Measurements from ENCODE around the gene RNF130. TPM values are rescaled to one million over a fixed set of nuclear protein-coding genes. Genes with fewer than 3 reads are reported as not detected.

RNF130 gene
- polyA plus RNA-seq, 1 experiment = 32.7 TPM

GRCh38 chr5:180114304-180115003, 42.9 kb upstream of the RNF130 start:
- CTCF ChIA-PET = no interaction called here
- Histone ChIP-seq H3K27me3 (ENCODE audit: control insufficient read depth, insufficient read depth, low read length) (no peaks in the 10 kb centered on the region), H3K36me3 (ENCODE audit: control insufficient read depth, insufficient read depth, low read length) (no peaks in the 10 kb centered on the region), H3K4me3 (ENCODE audit: low read depth, low read length) (no peak overlapping the region)
- no peak for TF ChIP-seq CTCF (IDR thresholded peaks at IDR 0.05; ENCODE audit: insufficient read depth, low read depth, low read length)
- no peak for DNase-seq (ENCODE audit: low read depth)
- POLR2A ChIA-PET = no interaction called here

GRCh38 chr5:180113660-180114303, 42.2 kb upstream of the RNF130 start:
- POLR2A ChIA-PET = no interaction called here

GRCh38 chr5:180112181-180112861, 40.8 kb upstream of the RNF130 start:
- ChIA-PET CTCF (no interaction called here), POLR2A (no interaction called here)
- Histone ChIP-seq H3K36me3 (ENCODE audit: control insufficient read depth, insufficient read depth, low read length) (no peaks in the 10 kb centered on the region), H3K27me3 (ENCODE audit: control insufficient read depth, insufficient read depth, low read length) (no peaks in the 10 kb centered on the region), H3K4me3 (ENCODE audit: low read depth, low read length) (no peak overlapping the region)
- DNase-seq (ENCODE audit: low read depth) = no peak
- no peak for TF ChIP-seq CTCF (IDR thresholded peaks at IDR 0.05; ENCODE audit: insufficient read depth, low read depth, low read length)

More at GRCh38 chr5:180113660-180114303, 42.2 kb upstream of the RNF130 start:
- CTCF ChIA-PET = no interaction called here
- no peaks in the 10 kb centered on the region for H3K36me3 ChIP-seq (ENCODE audit: control insufficient read depth, insufficient read depth, low read length)
- DNase-seq (ENCODE audit: low read depth) = no peak
- no peak overlapping the region for H3K4me3 ChIP-seq (ENCODE audit: low read depth, low read length)
- H3K27me3 ChIP-seq (ENCODE audit: control insufficient read depth, insufficient read depth, low read length) = no peaks in the 10 kb centered on the region
- TF ChIP-seq CTCF (IDR thresholded peaks at IDR 0.05; ENCODE audit: insufficient read depth, low read depth, low read length) = no peak

GRCh38 chr5:180111273-180112002, 39.9 kb upstream of the RNF130 start:
- Histone ChIP-seq H3K4me3 (ENCODE audit: low read depth, low read length) (no peak overlapping the region), H3K36me3 (ENCODE audit: control insufficient read depth, insufficient read depth, low read length) (no peaks in the 10 kb centered on the region), H3K27me3 (ENCODE audit: control insufficient read depth, insufficient read depth, low read length) (no peaks in the 10 kb centered on the region)
- no peak for TF ChIP-seq CTCF (IDR thresholded peaks at IDR 0.05; ENCODE audit: insufficient read depth, low read depth, low read length)
- no peak for DNase-seq (ENCODE audit: low read depth)
- CTCF ChIA-PET = no interaction called here
- POLR2A ChIA-PET = no interaction called here

GRCh38 chr5:180109920-180110319, 38.4 kb upstream of the RNF130 start:
- POLR2A ChIA-PET = no interaction called here

More at GRCh38 chr5:180109920-180110319, 38.4 kb upstream of the RNF130 start:
- TF ChIP-seq CTCF (IDR thresholded peaks at IDR 0.05; ENCODE audit: insufficient read depth, low read depth, low read length) = no peak
- no peaks in the 10 kb centered on the region for H3K36me3 ChIP-seq (ENCODE audit: control insufficient read depth, insufficient read depth, low read length)
- H3K27me3 ChIP-seq (ENCODE audit: control insufficient read depth, insufficient read depth, low read length) = no peaks in the 10 kb centered on the region
- CTCF ChIA-PET = interaction anchor here (0.6 kb wide), 1 partner anchor 93 kb away, joined by 3 read pairs; no protein-coding TSS in a partner anchor
- no peak overlapping the region for H3K4me3 ChIP-seq (ENCODE audit: low read depth, low read length)
- no peak for DNase-seq (ENCODE audit: low read depth)
